ENCODE data around the gene TMED10. TPM values are rescaled to one million over a fixed set of nuclear protein-coding genes. Genes with fewer than 3 reads are reported as not detected.

The TMED10 gene
- total and polyA plus RNA-seq, 2 of the 13 experiments (the other 11 are each of a cell fraction or from before 2014, with no cell fraction given), result 311 to 377 TPM

GRCh38 chr14:75202657-75203056 is 26.2 kb upstream of the TMED10 start (continued):
- TF ChIP-seq HNF4G (IDR thresholded peaks at IDR 0.05; ENCODE audit: borderline replicate concordance, low read depth, low read length), result no peak
- TF ChIP-seq HNF4G (CRISPR knock-in tag; IDR thresholded peaks at IDR 0.05; ENCODE audit: borderline replicate concordance, low read depth), result no peak
- no peak for TF ChIP-seq ZSCAN30 (CRISPR knock-in tag; IDR thresholded peaks at IDR 0.05)
- TF ChIP-seq ZNF777 (CRISPR knock-in tag; IDR thresholded peaks at IDR 0.05), result no peak
- no peak for TF ChIP-seq ARHGAP35 (CRISPR knock-in tag; IDR thresholded peaks at IDR 0.05; ENCODE audit: borderline replicate concordance)
- TF ChIP-seq PHF20 (CRISPR knock-in tag; IDR thresholded peaks at IDR 0.05), result no peak

GRCh38 chr14:75201087-75201486 is 24.7 kb upstream of the TMED10 start:
- ATAC-seq, result no peak
- H3K4me1 ChIP-seq (ENCODE audit: insufficient read depth, low read length), result peaks cover 39% of the 10 kb centered on the region
- no peaks in the 10 kb centered on the region for H3K79me2 ChIP-seq (ENCODE audit: insufficient read depth, low read length)
- POLR2A ChIA-PET, result no interaction called here
- no peak overlapping the region for H3K4me2 ChIP-seq (ENCODE audit: low read depth, low read length)
- H3K27me3 ChIP-seq (ENCODE audit: control insufficient read depth in 1 of 2, insufficient read depth in 2 of 2, low read length in 2 of 2), result peaks cover 7 to 60% of the 10 kb centered on the region in 2 experiments
- no peak overlapping the region for H3K4me3 ChIP-seq (replicated peaks in 1 of 3; ENCODE audit: insufficient read depth in 1 of 3, low read depth in 2 of 3, low read length in 3 of 3)
- CTCF ChIA-PET (ENCODE audit: low intra/inter-chr PET ratio, low total read pairs), result no interaction called here
- H2AFZ ChIP-seq (ENCODE audit: low read length), result no peak overlapping the region
- 35% methylated on average over 6 of the region's 6 CpGs for WGBS (ENCODE audit: low lambda C conversion rate)
- H3K9ac ChIP-seq (ENCODE audit: insufficient read depth, low read depth, low read length), result no peak overlapping the region
- no peak for DNase-seq (ENCODE audit: low spot score)
- H3K9me3 ChIP-seq (ENCODE audit: low read length), result no peaks in the 10 kb centered on the region
- no peaks in the 10 kb centered on the region for H3K36me3 ChIP-seq (replicated peaks in 1 of 2; ENCODE audit: control insufficient read depth in 1 of 2, insufficient read depth in 2 of 2, low read length in 2 of 2)
- BruUV-seq (replicated peaks), result no TSS peak
- no peak overlapping the region for H3K27ac ChIP-seq (ENCODE audit: extremely low read length, insufficient read depth, low read length)
- intact Hi-C loops (cut with micrococcal nuclease; ENCODE audit: unreplicated experiment), result no loop called here
- in situ Hi-C loops (cut with HindIII; ENCODE audit: extremely low pct_ligation_motif_present, low pct_unique_long_range_greater_than_20kb), result no loop called here
- H4K20me1 ChIP-seq (ENCODE audit: insufficient read depth, low read length), result 0 out of 2 replicates have a peak, but pooled peaks cover 9% of the 10 kb centered on the region
- FAIRE-seq, result no peak
- TF ChIP-seq ZMAT5 (CRISPR knock-in tag; IDR thresholded peaks at IDR 0.05; ENCODE audit: borderline replicate concordance, low read depth) (no peak), PREB (CRISPR knock-in tag; IDR thresholded peaks at IDR 0.05) (no peak), ZNF577 (CRISPR knock-in tag; IDR thresholded peaks at IDR 0.05; ENCODE audit: borderline replicate concordance, low read depth) (no peak), ZNF138 (CRISPR knock-in tag; IDR thresholded peaks at IDR 0.05; ENCODE audit: low read depth) (no peak), MLXIP (CRISPR knock-in tag; IDR thresholded peaks at IDR 0.05; ENCODE audit: borderline replicate concordance) (no peak), HNRNPK (IDR thresholded peaks at IDR 0.05; ENCODE audit: low read depth, low read length, poor library complexity, severe bottlenecking) (no peak), SYNCRIP (IDR thresholded peaks at IDR 0.05; ENCODE audit: insufficient read depth, low read depth, low read length) (no peak), DRAP1 (CRISPR knock-in tag; IDR thresholded peaks at IDR 0.05) (no peak), THAP7 (CRISPR knock-in tag; IDR thresholded peaks at IDR 0.05) (no peak), ZNF879 (CRISPR knock-in tag; IDR thresholded peaks at IDR 0.05) (no peak), NFE2L2 (IDR thresholded peaks at IDR 0.05; ENCODE audit: low read length) (no peak)
